Spleen (tissue), 7 donors: ENCODE measurements around the gene PDIA5.

Experiments used
- POLR2AphosphoS5 ChIP-seq, 3 donors: sonication (generic); formaldehyde crosslinking; IDR thresholded peaks; one replicate each; pipeline ENCODE4 v1.5.1; 2017; ENCODE audit warnings: antibody characterized with exemption in 3 of 3
- TF ChIP-seq, protein P1 (sequence below), 11 experiments: fragments of 200-600 bp in 7 of 11; fragments of 450-650 bp in 4 of 11; sonication (generic) in 4 of 11; IDR thresholded peaks in 8 of 11; conservative IDR thresholded peaks in 3 of 11; 1 replicate in 7 of 11; 2 replicates in 4 of 11; pipeline versions ENCODE4 v1.4.0 to v1.8.0; 2016 to 2021; ENCODE audit warnings: antibody characterized with exemption in 11 of 11, inconsistent platforms in 4 of 11, mild to moderate bottlenecking in 1 of 11
- donor health status: DM: no; HTN: no; CAD: no; lungs with moderate emphysema.
- donor health status: DM: no; HTN: no; CAD: no.
- donor health status: DM: no; HTN: no; CAD: no.

GRCh38 chr3:123122525-123123315, 55.9 kb downstream of the PDIA5 start:
- TF ChIP-seq, protein P1, sequence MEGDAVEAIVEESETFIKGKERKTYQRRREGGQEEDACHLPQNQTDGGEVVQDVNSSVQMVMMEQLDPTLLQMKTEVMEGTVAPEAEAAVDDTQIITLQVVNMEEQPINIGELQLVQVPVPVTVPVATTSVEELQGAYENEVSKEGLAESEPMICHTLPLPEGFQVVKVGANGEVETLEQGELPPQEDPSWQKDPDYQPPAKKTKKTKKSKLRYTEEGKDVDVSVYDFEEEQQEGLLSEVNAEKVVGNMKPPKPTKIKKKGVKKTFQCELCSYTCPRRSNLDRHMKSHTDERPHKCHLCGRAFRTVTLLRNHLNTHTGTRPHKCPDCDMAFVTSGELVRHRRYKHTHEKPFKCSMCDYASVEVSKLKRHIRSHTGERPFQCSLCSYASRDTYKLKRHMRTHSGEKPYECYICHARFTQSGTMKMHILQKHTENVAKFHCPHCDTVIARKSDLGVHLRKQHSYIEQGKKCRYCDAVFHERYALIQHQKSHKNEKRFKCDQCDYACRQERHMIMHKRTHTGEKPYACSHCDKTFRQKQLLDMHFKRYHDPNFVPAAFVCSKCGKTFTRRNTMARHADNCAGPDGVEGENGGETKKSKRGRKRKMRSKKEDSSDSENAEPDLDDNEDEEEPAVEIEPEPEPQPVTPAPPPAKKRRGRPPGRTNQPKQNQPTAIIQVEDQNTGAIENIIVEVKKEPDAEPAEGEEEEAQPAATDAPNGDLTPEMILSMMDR (IDR thresholded peaks at IDR 0.05 in 8 of 11, conservative IDR thresholded peaks at IDR 0.05 in 3 of 11), result no peak
- no peak for TF ChIP-seq POLR2AphosphoS5 (IDR thresholded peaks at IDR 0.05)
